ENCODE measurements around the gene ADAMTS1. TPM values are rescaled to one million over a fixed set of nuclear protein-coding genes. Genes with fewer than 3 reads are reported as not detected.

ADAMTS1 gene
- total RNA-seq, 1 donor from 2014 or later: 6.7 TPM

- H3K36me3 Mint-ChIP-seq: no peaks in the 10 kb centered on the region
- TF ChIP-seq EZH2 (IDR thresholded peaks at IDR 0.05) (no peak), EZH2phosphoT487 (IDR thresholded peaks at IDR 0.05) (no peak)
- TF ChIP-seq, protein P1, sequence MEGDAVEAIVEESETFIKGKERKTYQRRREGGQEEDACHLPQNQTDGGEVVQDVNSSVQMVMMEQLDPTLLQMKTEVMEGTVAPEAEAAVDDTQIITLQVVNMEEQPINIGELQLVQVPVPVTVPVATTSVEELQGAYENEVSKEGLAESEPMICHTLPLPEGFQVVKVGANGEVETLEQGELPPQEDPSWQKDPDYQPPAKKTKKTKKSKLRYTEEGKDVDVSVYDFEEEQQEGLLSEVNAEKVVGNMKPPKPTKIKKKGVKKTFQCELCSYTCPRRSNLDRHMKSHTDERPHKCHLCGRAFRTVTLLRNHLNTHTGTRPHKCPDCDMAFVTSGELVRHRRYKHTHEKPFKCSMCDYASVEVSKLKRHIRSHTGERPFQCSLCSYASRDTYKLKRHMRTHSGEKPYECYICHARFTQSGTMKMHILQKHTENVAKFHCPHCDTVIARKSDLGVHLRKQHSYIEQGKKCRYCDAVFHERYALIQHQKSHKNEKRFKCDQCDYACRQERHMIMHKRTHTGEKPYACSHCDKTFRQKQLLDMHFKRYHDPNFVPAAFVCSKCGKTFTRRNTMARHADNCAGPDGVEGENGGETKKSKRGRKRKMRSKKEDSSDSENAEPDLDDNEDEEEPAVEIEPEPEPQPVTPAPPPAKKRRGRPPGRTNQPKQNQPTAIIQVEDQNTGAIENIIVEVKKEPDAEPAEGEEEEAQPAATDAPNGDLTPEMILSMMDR (IDR thresholded peaks at IDR 0.05): no peak
- no peaks in the 10 kb centered on the region for H4K20me1 ChIP-seq (ENCODE audit: low read depth)
Observed at GRCh38 chr21:26819740-26820324, 25.4 kb downstream of the ADAMTS1 start.

GRCh38 chr21:26818906-26819305 is 26.3 kb downstream of the ADAMTS1 start:
- Histone ChIP-seq H3K4me1 (no peaks in the 10 kb centered on the region), H3K79me2 (ENCODE audit: low read depth) (no peaks in the 10 kb centered on the region), H3K36me3 (no peaks in the 10 kb centered on the region), H4K20me1 (ENCODE audit: low read depth) (no peaks in the 10 kb centered on the region), H3K9me3 (ENCODE audit: low read depth) (no peaks in the 10 kb centered on the region), H3K27me3 (no peaks in the 10 kb centered on the region), H3F3A (ENCODE audit: low read depth) (peaks cover 8% of the 10 kb centered on the region), H3K4me3 (no peak overlapping the region), H3K9ac (no peak overlapping the region), H3K4me2 (no peak overlapping the region), H2AFZ (replicated peaks) (no peak overlapping the region), H3K27ac (no peak overlapping the region)
- peak; percentile 16 for DNase-seq (ENCODE audit: low spot score)
- no peak overlapping the region for H3K27ac Mint-ChIP-seq
- no peaks in the 10 kb centered on the region for H3K36me3 Mint-ChIP-seq
- TF ChIP-seq EZH2 (IDR thresholded peaks at IDR 0.05) (no peak), EZH2phosphoT487 (IDR thresholded peaks at IDR 0.05) (no peak)
- TF ChIP-seq, protein P1 (IDR thresholded peaks at IDR 0.05): no peak
- H3K9me3 Mint-ChIP-seq: no peaks in the 10 kb centered on the region
- H3K27me3 Mint-ChIP-seq (ENCODE audit: insufficient read depth, low read depth): no peaks in the 10 kb centered on the region
- H3K4me3 Mint-ChIP-seq: no peak overlapping the region
- H3K4me1 Mint-ChIP-seq: peaks cover 11% of the 10 kb centered on the region

More at GRCh38 chr21:26819740-26820324, 25.4 kb downstream of the ADAMTS1 start:
- Histone ChIP-seq H3K4me2 (no peak overlapping the region), H3K9me3 (ENCODE audit: low read depth) (no peaks in the 10 kb centered on the region), H3K4me3 (no peak overlapping the region), H3K79me2 (ENCODE audit: low read depth) (no peaks in the 10 kb centered on the region), H3K27ac (no peak overlapping the region), H3K27me3 (no peaks in the 10 kb centered on the region), H3K36me3 (no peaks in the 10 kb centered on the region), H2AFZ (replicated peaks) (no peak overlapping the region), H3K4me1 (no peaks in the 10 kb centered on the region), H3F3A (ENCODE audit: low read depth) (peaks cover 8% of the 10 kb centered on the region), H3K9ac (no peak overlapping the region)
- Mint-ChIP-seq H3K27ac (no peak overlapping the region), H3K27me3 (ENCODE audit: insufficient read depth, low read depth) (peaks cover under 1% of the 10 kb centered on the region), H3K4me3 (no peak overlapping the region), H3K9me3 (peaks cover 2% of the 10 kb centered on the region), H3K4me1 (peaks cover 11% of the 10 kb centered on the region)
- no peak for DNase-seq (ENCODE audit: low spot score)

GRCh38 chr21:26815197-26815596 is 30.0 kb downstream of the ADAMTS1 start:
- Histone ChIP-seq H3K79me2 (ENCODE audit: low read depth) (no peaks in the 10 kb centered on the region), H4K20me1 (ENCODE audit: low read depth) (no peaks in the 10 kb centered on the region), H2AFZ (replicated peaks) (no peak overlapping the region), H3K36me3 (no peaks in the 10 kb centered on the region), H3K9me3 (ENCODE audit: low read depth) (no peaks in the 10 kb centered on the region), H3K4me3 (no peak overlapping the region), H3K4me1 (no peaks in the 10 kb centered on the region), H3K9ac (no peak overlapping the region), H3K27ac (no peak overlapping the region), H3K4me2 (no peak overlapping the region), H3K27me3 (no peaks in the 10 kb centered on the region), H3F3A (ENCODE audit: low read depth) (peaks cover 8% of the 10 kb centered on the region)
- H3K4me3 Mint-ChIP-seq: no peak overlapping the region
- TF ChIP-seq EZH2phosphoT487 (IDR thresholded peaks at IDR 0.05) (no peak), EZH2 (IDR thresholded peaks at IDR 0.05) (no peak)
- TF ChIP-seq, protein P1 (IDR thresholded peaks at IDR 0.05): no peak
- peaks cover 2% of the 10 kb centered on the region for H3K27me3 Mint-ChIP-seq (ENCODE audit: insufficient read depth, low read depth)
- peaks cover 16% of the 10 kb centered on the region for H3K4me1 Mint-ChIP-seq
- DNase-seq (ENCODE audit: low spot score): no peak
- no peak overlapping the region for H3K27ac Mint-ChIP-seq
- H3K36me3 Mint-ChIP-seq: no peaks in the 10 kb centered on the region
- no peaks in the 10 kb centered on the region for H3K9me3 Mint-ChIP-seq

Data from neural progenitor cell (in vitro differentiated cells).